NCI-H2171 (cell line): ENCODE results near the gene PDE10A.
"Not testable (repeated sequence)": the region's sequence is repeated elsewhere in the genome, so short reads cannot be mapped to it uniquely, and the experiment has no call there.

ENCODE experiments used
- DNase-seq: peaks from one replicate; lab custom pipeline; 2025; lab: John Stamatoyannopoulos, UW

The PDE10A gene

DNA sequence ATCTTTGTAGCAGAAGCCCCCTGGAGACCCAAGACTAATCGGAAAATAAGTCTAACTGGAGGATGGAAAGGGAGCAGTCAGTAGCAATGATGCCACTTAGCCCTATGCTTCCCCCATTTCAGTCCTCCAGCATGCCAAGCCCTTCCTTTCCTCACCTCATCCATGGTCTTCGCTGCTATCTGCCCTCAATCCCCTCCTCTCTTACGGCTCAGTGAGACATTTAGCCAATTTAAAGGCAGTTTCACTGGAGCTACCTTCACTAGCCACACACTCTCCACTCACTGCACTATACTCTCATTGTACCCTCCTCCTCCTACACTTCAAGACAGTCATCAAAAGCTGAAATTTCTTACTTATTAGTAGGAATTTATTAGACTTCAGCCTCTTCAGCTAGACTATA is 111.2 kb downstream of the PDE10A start:
- DNase-seq, result no peak

DNA sequence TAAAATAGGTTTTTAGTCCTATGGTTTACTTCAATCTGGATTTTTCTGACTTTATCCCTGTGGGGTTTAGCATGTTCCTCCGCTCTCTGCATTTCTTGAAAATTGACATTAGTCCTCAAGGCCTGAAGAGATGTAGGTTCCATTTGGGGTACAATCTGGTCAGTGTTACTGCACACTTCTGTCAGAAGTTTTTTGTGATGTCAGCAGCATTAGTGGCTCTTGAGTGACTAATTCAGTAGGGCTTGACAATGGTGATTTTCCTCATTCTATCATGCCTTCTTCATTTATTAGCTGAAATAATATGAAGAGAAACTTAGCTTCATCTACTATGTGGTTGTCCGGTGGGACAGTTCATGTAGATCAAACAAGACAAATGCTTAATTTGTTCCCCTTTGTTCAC is 114.6 kb downstream of the PDE10A start:
- DNase-seq, result no peak

GRCh38 chr6:165545806-165546205 is 117.2 kb downstream of the PDE10A start:
- DNase-seq, result no peak

DNA sequence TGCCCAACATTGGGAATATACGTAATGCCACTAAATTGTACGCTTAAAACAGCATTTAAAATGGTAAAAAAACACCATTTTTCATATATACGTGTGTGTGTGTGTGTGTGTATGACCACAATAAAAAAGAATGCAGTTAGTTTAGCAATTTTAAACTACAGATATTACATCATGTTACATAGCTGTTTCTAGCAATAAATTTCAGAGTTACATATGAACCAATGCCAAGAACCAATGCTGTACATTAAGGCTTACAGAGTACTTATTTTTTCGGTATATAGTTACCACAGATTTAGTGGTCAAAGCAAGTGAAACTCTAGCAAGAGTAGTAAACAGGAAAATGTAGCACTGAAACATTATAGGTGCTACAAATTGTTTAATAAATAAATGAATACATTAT is 119.3 kb downstream of the PDE10A start:
- DNase-seq, result no peak

GRCh38 chr6:165536911-165537310 is 126.1 kb downstream of the PDE10A start:
- no peak for DNase-seq

DNA sequence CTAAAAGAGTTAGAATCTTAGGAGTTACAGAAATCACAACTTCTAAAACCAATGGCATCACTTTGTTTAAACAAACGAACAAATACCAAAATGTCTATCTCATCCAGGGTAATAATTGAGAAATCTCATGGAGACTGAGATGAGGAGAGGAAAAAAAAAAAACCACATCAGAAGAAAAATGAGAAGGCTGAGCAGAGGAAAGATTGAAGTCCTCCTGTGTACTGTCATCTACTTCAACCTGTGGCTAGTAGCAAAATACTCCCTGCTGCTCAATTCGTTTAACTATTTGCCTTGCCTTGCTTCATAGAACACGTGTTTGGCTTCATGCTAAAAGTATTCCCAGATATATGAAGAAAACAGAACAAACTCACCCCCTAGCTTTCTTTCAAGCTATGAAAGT is 143.7 kb downstream of the PDE10A start:
- DNase-seq, result no peak

DNA sequence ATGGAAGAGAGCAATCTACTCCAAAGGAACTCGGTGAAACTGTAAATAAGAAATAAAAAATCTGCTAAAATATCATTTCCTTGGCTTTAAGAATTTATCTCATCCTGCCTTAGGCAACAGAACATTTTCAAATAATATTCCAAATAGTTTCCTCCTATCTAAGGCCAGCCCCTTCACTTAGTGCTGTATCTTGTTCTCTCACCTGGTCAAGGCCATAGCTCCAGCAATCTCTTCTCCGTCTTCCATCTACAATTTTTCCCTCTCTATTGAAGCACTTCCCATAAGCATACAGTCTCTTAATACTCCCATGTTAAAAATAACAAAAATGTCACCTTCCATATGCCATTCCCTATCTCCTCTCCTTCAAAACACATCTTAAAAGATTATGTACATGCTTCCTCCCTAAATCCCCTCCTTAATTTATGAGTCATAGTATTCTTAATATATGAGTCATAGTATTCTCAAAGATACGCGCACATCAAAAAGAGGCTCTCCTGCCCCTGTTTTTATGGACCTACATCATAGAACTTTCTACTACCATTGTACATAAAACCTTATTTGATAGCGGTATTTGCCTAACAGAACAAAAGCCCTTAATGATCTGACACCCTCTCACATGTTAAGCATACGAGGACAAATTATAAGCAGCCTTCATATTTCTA is 146.9 kb downstream of the PDE10A start:
- DNase-seq, result no peak

GRCh38 chr6:165514621-165515020 is 148.4 kb downstream of the PDE10A start:
- no peak for DNase-seq

DNA sequence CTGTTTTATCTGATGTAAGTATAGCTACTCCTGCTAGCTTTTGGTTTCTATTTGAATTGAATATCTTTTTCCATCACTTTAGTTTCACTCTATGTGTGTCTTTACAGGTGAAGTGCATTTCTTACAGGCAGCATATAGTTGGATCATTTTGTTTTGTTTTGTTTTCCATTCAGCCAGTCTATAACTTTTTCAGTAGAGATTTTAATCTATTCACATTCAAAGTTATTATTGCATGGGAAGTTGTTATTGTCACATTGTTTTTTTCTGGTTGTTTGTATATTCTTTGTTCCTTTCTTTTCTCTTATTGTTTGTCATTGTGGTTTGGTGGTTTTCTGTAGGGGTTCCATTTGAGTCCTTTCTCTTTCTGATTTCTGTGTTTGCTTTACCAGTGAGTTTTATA is 151.2 kb downstream of the PDE10A start:
- no peak for DNase-seq

DNA sequence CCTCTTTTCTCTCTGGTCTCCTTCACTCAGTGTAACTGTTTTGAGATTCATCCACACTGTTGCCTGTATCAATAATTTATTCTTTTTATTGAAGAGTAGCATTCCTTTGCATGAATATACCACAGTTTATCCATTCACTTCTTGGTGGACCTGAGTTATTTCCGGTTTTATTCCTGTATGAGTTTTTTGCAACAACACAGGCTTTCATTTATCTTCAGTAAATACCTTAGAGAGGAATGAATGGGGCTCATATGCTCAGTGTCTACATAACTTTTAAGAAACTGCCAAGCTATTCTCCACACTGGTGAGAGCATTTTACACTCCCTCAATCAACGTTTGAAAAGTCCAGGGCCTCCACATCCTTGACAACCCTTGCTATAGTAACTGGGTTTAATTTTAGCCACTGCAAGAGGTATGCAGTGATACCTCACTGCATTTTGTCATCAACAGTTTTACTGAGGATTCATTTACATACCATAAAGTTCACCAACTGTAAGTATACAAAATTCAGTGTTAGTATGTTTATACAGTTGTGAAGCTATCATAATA is 154.6 kb downstream of the PDE10A start:
- no peak for DNase-seq

- no peak for DNase-seq
Measured at GRCh38 chr6:165506657-165507056, 156.4 kb downstream of the PDE10A start.

GRCh38 chr6:165500214-165500907 is 162.7 kb downstream of the PDE10A start:
- not testable (repeated sequence) for DNase-seq

DNA sequence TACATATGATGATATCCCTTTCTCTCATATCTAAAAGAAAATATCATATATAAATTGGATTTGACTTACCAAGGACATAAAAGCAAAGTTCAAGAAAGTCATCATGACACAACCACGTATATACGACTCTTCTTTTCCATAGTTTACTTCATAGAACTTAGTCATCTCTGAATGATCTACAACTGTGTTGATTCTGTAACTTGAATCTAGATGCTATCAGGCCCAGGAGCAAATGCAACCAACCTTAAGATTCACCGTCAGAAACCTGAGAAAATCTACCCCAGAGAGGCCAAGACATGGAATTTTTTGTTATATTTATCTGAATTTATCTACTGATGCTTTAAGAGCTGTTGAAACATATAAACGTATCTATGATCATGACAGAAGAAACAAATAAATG is 165.6 kb downstream of the PDE10A start:
- DNase-seq, result no peak

DNA sequence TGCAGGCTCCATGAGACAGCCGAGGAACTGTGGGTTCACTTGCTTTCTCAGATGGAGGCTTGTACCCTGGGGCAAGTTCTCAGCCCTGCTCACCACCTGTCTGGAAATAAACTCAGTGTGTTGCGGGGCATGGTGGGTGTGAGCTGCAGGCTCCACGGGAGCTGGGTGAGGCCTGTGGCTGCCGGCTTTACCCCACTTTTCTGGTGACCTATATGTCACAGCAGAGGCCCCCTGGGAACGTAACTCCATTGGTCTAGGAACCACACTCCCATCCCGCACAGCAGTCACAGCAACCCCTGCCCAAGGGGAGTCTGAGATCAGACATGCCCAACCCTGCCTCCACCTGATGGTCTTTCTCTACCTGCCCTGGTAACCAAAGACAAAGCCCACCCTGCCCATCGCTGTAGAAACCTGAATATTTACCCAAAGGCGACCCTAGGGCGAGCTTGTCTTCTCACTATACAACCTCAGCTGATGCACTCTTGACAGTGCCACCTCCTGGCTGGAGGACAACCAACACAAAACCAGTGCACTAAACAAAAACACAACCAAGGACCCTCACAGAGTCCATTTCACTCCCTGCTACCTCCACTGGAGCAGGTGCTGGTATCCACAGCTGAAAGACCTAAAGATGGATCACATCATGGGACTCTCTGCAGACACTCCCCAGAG is 174.3 kb downstream of the PDE10A start:
- no peak for DNase-seq

DNA sequence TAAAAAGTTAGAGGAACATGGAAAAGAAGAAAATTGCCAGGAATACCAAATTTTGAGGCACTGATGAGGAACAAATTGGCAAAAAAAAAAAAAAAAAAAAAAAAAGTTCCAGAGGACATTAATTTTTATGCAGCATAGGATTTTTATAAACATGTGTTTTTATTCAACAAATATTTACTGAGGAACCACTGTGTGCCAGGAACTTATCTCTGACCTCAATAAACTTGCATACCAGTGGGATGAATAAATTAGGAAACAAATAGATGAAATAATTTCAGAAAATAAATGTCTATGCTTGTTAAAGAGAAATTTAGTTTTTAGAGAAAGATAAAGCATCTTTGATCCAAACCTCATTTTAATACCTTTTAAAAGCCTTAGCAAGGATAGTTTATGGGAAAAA is 175.1 kb downstream of the PDE10A start:
- DNase-seq, result no peak

- DNase-seq, result no peak
Measured at GRCh38 chr6:165487347-165487746, 175.7 kb downstream of the PDE10A start.

DNA sequence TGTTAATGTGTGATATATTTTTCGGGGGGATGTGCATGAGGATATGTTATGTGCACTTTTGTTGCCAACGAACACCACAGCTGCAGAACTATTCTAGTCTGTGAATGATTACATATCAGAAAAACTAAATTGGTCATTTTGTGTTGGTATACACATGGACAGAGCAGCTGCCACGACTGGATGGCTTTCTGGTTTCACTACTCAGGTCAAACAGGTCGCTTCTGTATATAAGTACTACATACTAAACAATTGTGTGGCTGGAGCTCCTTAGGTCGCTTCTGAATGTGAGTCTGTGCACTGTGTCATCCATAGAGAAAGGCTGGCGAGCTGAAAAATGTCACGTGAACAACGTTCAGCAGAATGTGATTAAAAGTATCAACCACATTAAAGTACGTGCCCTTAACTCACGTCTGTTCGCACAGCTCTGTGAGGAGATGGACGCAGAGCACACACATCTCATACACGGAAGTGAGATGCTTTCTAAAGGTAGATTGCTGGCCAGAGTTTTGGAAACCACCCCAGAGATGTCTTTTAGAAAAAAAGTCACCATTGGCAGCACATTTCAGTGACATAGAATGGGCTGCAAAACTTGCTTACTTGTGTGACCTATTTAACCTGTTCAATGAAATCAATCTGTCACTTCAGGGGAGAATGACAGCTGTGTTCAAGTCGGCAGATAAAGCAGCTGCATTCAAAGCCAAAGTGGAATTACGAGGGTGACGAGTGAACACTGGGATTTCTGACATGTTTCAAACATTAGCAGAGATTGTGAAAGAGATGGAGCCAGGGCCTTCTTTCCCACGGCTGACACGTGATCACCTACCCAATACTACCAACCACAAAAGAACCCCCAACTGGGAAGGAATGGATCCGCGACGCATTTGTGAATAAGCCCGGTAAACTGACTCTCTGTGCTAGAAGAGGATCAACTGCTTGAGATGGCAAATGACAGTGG is 176.6 kb downstream of the PDE10A start:
- no peak for DNase-seq

GRCh38 chr6:165484178-165484889 is 178.7 kb downstream of the PDE10A start:
- no peak for DNase-seq

- DNase-seq, result no peak
Measured at GRCh38 chr6:165481921-165482320, 181.1 kb downstream of the PDE10A start.

DNA sequence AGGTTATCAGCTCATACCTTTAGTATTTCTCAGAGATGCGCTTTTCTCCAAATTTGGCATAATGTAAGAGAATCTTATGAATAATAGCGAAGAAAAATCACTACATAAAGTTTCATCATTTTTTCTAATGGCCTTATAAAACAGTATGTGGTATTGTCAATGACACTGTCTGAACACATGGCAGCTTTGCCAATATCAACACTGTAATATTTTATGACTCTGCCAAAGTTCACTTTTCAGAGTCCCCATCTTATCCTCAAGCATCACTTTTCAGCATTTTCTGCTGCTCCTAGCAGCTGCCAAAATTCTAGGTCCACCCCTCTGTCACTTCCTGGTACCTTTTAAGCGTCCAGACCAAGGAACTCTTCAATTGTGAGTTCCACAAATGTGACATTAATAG is 182.1 kb downstream of the PDE10A start:
- no peak for DNase-seq

DNA sequence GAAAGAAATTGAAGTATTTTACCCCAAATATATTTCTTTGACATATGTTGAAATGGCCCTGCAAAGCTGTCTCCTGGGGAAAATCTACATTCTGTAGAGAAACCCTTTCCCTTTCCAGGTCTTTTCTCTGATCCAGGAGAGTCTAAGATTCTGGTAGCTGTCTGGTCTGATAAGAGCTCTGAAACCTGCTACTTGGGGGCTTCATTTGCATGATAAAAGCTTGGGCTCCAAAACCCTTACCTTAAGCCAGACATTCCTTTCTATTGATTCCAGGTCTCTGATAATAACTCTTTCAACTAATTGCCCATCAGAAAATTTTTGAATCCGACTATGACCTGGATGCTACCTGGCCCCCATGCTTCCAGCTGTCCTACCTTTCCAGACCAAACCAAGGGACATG is 184.5 kb downstream of the PDE10A start:
- no peak for DNase-seq
